Stimulated activated CD8-positive, alpha-beta memory T cell treated with anti-CD3 and anti-CD28 coated beads, Interleukin-15, amount 100 ng/mL, for 4 hours (primary cell): ENCODE measurements around the gene THAP4.
"Not testable (repeated sequence)": the region's sequence is repeated elsewhere in the genome, so short reads cannot be mapped to it uniquely, and the experiment has no call there.

Experiments
- DNase-seq, 2 donors: peaks; one replicate each; pipeline ENCODE4 v3.0.0-alpha.2; 2020; ENCODE audit warnings: low read depth in 2 of 2

Gene THAP4

GRCh38 chr2:241586564-241587264 lies 50.2 kb downstream of the THAP4 start:
- no peak for DNase-seq

GRCh38 chr2:241584436-241584835 lies 52.5 kb downstream of the THAP4 start:
- no peak for DNase-seq

- no peak for DNase-seq
Observed at GRCh38 chr2:241582806-241583205, 54.2 kb downstream of the THAP4 start.

GRCh38 chr2:241582328-241582727 lies 54.6 kb downstream of the THAP4 start:
- DNase-seq: no peak

- DNase-seq: no peak
Observed at GRCh38 chr2:241579281-241579680, 57.7 kb downstream of the THAP4 start.

GRCh38 chr2:241577413-241578122 lies 59.4 kb downstream of the THAP4 start:
- DNase-seq: no peak

- no peak for DNase-seq
Observed at GRCh38 chr2:241576293-241576654, 60.7 kb downstream of the THAP4 start.

GRCh38 chr2:241575624-241576292 lies 61.2 kb downstream of the THAP4 start:
- DNase-seq: no peak

- DNase-seq: no peak
Observed at GRCh38 chr2:241574911-241575623, 61.9 kb downstream of the THAP4 start.

GRCh38 chr2:241573741-241574140 lies 63.2 kb downstream of the THAP4 start:
- DNase-seq: no peak

- not testable (repeated sequence) for DNase-seq
Observed at GRCh38 chr2:241572915-241573651, 63.9 kb downstream of the THAP4 start.

GRCh38 chr2:241571821-241572620 lies 64.9 kb downstream of the THAP4 start:
- no peak for DNase-seq

- DNase-seq: no peak
Observed at GRCh38 chr2:241570961-241571581, 65.9 kb downstream of the THAP4 start.

GRCh38 chr2:241569831-241570281 lies 67.1 kb downstream of the THAP4 start:
- no peak for DNase-seq

GRCh38 chr2:241568726-241569125 lies 68.2 kb downstream of the THAP4 start:
- no peak for DNase-seq

- no peak for DNase-seq
Observed at GRCh38 chr2:241567776-241568175, 69.2 kb downstream of the THAP4 start.

- DNase-seq: not testable (repeated sequence)
Observed at GRCh38 chr2:241567266-241567665, 69.7 kb downstream of the THAP4 start.

- DNase-seq: no peak
Observed at GRCh38 chr2:241566468-241566867, 70.5 kb downstream of the THAP4 start.

GRCh38 chr2:241566021-241566420 lies 70.9 kb downstream of the THAP4 start:
- not testable (repeated sequence) for DNase-seq

GRCh38 chr2:241565411-241565810 lies 71.5 kb downstream of the THAP4 start:
- DNase-seq: no peak
